Stimulated activated effector memory CD8-positive, alpha-beta T cell treated with anti-CD3 and anti-CD28 coated beads, Interleukin-12 subunit alpha, Interleukin-12 subunit beta, amount 100 ng/mL, for 72 hours (primary cell): ENCODE data around the gene RALB.

Experiments
- ATAC-seq: fragments of 150-1000 bp; cut with Tn5 transposase; 2 replicates; pipeline ENCODE4 v1.10.0; 2021
- DNase-seq, 2 donors: peaks; one replicate each; pipeline ENCODE4 v3.0.0; 2021 to 2022; ENCODE audit warnings: low spot score in 2 of 2
- H3K27ac Mint-ChIP-seq: one replicate; pipeline ENCODE4 v1.8.0; 2022; ENCODE audit warnings: mild to moderate bottlenecking, mixed read lengths
- H3K36me3 Mint-ChIP-seq: one replicate; pipeline ENCODE4 v1.8.0; 2022; ENCODE audit warnings: mild to moderate bottlenecking, mixed read lengths
- H3K4me1 Mint-ChIP-seq: one replicate; pipeline ENCODE4 v1.8.0; 2022; ENCODE audit warnings: mixed read lengths
- H3K4me3 Mint-ChIP-seq: one replicate; pipeline ENCODE4 v1.8.0; 2022; ENCODE audit warnings: mild to moderate bottlenecking, mixed read lengths
- H3K9me3 Mint-ChIP-seq: one replicate; pipeline ENCODE4 v1.8.0; 2022; ENCODE audit warnings: mixed read lengths

Gene RALB

DNA sequence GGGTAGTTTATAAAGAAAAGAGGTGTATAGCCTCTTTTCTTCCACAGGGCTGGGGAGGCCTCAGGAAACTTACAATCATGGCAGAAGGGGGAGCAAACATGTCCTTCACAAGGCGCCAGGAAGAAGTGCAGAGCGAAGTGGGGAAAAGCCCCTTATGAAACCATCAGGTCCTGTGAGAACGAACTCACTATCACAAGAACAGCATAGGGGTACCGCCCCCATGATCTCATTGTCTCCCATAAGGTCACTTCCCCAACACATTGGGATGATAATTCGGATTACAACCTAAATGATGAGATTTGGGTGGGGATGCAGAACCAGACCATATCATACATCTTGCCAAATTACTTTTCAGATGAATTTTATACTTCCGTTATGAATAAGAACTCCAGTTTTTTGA is 32.4 kb downstream of the RALB start:
- H3K36me3 Mint-ChIP-seq = peaks cover 60% of the 10 kb centered on the region
- ATAC-seq = no peak
- no peak overlapping the region for H3K4me3 Mint-ChIP-seq
- no peak overlapping the region for H3K27ac Mint-ChIP-seq
- no peaks in the 10 kb centered on the region for H3K9me3 Mint-ChIP-seq
- H3K4me1 Mint-ChIP-seq = peaks cover 22% of the 10 kb centered on the region
- no peak for DNase-seq

DNA sequence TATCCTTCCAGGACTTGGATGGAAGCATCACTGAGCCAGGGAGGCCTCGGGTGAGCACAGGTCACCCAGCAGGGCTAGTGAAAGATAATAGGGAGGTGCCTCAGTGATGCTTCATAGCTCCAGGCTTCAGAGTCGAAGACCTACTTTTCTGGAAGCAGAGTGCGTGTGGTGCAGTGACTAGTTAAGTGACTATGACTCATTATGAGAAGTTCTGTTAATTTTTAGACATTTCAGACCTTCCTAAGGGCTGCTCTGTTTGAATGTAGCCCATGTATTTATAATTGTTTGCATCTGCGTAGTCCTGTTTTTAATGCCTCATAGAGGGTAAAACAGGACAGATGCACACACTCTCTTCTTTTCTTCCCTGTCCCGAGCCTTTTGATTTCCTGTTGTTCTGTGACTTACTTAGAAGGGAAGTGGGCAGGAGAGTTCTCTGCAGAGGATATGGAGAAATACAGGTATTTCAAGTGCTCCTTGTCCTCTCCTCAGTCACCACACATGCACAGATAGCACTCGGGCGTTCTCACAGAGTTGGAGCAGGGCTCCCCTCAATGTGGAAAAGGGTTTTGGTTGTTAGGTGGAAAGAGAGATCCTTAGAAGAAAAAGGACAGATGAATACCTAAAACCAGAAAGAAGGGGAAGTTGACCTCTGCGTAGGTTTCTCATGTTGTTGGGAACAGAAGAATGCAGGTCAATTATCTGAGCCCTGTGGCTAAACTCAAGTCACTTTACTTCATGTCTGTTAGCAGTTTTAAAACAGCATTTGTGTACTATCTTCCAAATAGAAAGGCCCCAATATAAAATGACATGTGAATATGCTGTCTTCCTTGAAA is 34.7 kb downstream of the RALB start:
- Mint-ChIP-seq H3K9me3 (no peaks in the 10 kb centered on the region), H3K4me3 (peak overlapping the region; percentile 57), H3K4me1 (peaks cover 31% of the 10 kb centered on the region), H3K27ac (peak overlapping the region; percentile 91), H3K36me3 (peaks cover 71% of the 10 kb centered on the region)
- peak; percentile 9 to 69 for DNase-seq
- ATAC-seq = peak; percentile 100

DNA sequence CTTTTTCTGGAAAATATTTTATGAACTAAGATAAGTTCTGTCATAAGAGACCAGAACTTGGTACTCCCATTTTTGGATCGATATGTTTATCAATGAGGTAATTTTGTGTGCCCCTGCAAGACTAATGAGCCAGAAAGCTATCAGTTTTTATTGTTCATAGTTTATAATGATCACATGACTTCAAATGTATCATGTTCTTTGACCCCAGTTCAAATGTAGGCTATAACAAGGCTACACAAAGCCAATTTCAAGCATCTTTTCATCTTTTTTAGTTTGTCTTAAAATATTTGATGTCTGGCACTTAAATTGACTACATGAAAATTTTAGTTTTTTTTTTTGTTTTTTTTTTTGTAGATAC is 35.3 kb downstream of the RALB start:
- Mint-ChIP-seq H3K36me3 (peaks cover 77% of the 10 kb centered on the region), H3K4me1 (peaks cover 31% of the 10 kb centered on the region), H3K27ac (peak overlapping the region; percentile 91), H3K9me3 (no peaks in the 10 kb centered on the region), H3K4me3 (peak overlapping the region; percentile 57)
- DNase-seq (no peak), ATAC-seq (no peak)

DNA sequence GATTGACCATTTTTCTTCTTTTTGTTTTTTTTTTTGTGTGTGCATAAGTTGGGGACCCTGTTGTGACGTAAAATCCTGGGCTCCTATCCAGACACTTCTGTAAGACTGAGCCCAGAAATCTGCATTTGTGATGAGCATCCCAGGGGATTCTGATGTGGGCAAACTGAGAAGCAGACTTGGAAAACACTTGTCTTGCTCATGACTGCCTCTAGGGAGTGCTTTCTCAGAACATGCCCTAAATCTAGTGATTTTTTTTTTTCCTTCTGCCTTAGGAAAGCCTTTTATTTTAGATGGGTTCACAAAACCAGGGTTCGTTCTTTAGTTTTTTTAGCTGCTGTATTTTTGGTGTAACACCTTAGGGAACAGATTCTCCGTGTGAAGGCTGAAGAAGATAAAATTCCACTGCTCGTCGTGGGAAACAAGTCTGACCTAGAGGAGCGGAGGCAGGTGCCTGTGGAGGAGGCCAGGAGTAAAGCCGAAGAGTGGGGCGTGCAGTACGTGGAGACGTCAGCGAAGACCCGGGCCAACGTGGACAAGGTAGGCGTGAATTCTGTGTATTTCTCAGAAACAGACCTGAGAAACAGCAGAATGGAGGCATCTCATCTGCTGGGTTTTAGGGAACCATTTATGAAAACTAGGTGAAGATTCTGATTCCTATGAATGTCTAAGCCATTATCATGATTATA is 36.7 kb downstream of the RALB start:
- Mint-ChIP-seq H3K27ac (no peak overlapping the region), H3K4me3 (no peak overlapping the region), H3K9me3 (no peaks in the 10 kb centered on the region), H3K36me3 (peaks cover 82% of the 10 kb centered on the region), H3K4me1 (peaks cover 31% of the 10 kb centered on the region)
- ATAC-seq (no peak), DNase-seq (no peak)

DNA sequence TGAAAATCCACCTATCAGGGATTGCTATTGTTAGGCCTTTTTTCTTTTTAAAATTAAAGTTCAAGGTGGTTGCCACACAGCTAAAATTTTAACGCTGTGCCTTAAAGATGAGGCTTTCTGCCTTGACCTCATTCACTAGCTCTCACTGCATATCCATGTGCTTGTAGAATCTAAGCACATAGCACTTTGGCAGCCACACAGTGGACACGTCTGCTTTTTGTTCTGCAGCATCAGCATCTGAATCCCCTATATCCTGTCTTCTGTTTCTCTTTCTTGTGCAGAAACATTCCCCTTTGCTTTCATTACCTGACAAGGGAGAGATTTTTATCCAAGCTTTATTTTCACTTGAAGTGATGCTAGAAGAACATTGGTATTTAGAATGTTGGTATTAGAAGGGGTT is 38.1 kb downstream of the RALB start:
- H3K36me3 Mint-ChIP-seq = peaks cover 91% of the 10 kb centered on the region
- H3K4me1 Mint-ChIP-seq = peaks cover 31% of the 10 kb centered on the region
- DNase-seq (no peak), ATAC-seq (no peak)
- no peaks in the 10 kb centered on the region for H3K9me3 Mint-ChIP-seq
- no peak overlapping the region for H3K27ac Mint-ChIP-seq
- H3K4me3 Mint-ChIP-seq = no peak overlapping the region

DNA sequence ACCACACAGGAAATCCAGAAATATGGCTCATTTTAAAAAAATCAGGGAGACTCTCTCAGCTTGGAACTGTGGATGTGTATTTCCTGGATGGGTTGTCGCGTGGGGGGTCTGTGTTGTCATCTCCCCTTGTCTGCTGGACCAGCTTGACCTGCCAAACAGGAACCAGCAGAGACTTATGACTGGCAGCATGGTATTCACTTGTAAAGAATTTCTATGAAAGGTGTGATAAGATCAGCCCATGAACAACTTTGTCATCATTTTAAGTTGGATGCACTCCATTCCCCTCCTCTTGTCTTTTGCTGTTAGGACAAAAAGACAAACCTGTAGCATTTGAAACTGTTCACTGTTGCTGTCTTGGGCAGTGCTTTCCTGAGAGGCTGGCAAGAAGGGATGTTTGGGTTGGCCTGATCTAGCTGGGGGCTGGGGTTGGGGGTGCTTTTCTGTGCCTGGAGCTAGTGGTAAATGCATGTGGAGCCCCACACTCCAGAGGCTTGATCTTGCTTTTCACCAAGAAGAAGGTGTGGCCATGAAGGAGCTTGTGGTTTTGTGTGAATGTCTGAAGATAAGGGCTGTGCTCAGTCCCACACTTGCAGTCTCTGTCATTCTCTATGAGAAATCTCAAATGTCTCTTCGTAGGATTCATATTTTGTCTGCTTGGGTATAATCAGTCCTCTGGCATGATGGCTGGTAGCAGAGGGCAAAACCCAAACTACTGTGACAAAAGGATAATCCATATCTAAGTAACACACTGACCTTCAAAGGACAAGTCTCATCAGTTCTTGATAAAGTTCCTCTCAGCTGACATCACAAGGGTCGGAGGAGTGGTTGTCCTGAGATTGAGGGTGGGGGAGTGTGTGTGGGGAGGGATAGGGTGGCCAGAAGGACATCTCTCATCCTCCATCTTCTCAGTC is 39.0 kb downstream of the RALB start:
- Mint-ChIP-seq H3K9me3 (no peaks in the 10 kb centered on the region), H3K27ac (peak overlapping the region; percentile 29), H3K4me3 (no peak overlapping the region), H3K4me1 (peaks cover 27% of the 10 kb centered on the region), H3K36me3 (peaks cover 93% of the 10 kb centered on the region)
- ATAC-seq = no peak
- DNase-seq = no peak

DNA sequence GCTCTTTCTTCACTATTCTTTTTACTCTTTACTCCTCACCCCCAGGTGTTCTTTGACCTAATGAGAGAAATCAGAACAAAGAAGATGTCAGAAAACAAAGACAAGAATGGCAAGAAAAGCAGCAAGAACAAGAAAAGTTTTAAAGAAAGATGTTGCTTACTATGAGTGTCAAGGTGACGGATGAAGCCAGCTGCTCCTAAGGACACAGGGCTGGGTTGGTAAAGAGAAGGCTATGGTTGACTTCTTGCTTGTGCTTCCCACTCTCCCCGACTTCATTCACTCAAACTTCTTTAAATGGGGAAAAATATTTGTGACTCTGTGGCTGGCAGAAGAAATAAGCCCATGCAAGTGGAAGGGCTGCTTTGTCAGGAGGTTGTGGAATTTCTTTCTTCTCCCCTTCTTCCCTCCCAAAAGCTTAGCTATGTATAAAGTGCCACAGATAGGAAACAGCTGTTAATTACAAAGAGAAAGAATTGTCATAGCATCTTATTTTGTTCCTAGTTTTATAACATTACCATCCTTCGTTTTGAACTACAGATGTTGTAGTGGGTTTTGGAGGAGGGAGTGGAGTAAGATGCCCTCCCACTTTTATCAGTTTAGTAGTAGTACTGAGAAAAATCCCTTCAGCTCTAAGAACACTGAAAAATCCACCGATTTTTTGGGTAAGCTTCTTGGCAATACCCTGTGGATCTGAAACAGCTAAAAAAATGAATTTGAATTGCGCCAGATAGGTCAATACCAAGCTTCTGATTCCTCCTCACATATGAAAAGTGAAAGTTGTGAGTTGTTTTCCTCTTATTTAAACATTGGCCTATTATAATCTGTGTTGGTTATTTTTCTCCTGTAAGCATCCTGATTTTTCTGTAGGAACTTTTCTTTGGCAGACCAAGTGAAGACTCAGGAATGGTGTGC is 40.7 kb downstream of the RALB start:
- Mint-ChIP-seq H3K27ac (no peak overlapping the region), H3K4me3 (no peak overlapping the region), H3K9me3 (no peaks in the 10 kb centered on the region), H3K36me3 (peaks cover 93% of the 10 kb centered on the region), H3K4me1 (peaks cover 20% of the 10 kb centered on the region)
- DNase-seq (no peak), ATAC-seq (no peak)

DNA sequence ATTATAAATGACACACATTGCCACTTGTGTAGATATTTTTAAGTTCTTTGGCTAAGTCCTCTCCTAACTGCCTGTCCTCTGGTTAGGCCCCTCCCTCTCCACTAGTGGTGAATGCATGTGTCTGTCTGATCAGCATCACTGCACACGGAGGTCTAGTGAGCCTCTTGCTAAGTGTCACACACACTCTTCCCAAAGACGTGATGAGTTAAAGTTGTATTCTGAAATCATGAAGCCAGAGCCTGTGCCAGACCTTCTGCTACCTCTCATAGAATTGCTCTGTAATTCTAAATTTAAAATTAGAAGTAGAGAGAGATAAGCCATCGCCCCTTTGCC is 41.3 kb downstream of the RALB start:
- Mint-ChIP-seq H3K9me3 (no peaks in the 10 kb centered on the region), H3K27ac (no peak overlapping the region), H3K36me3 (peaks cover 88% of the 10 kb centered on the region), H3K4me1 (peaks cover 18% of the 10 kb centered on the region), H3K4me3 (no peak overlapping the region)
- ATAC-seq = no peak
- no peak for DNase-seq

DNA sequence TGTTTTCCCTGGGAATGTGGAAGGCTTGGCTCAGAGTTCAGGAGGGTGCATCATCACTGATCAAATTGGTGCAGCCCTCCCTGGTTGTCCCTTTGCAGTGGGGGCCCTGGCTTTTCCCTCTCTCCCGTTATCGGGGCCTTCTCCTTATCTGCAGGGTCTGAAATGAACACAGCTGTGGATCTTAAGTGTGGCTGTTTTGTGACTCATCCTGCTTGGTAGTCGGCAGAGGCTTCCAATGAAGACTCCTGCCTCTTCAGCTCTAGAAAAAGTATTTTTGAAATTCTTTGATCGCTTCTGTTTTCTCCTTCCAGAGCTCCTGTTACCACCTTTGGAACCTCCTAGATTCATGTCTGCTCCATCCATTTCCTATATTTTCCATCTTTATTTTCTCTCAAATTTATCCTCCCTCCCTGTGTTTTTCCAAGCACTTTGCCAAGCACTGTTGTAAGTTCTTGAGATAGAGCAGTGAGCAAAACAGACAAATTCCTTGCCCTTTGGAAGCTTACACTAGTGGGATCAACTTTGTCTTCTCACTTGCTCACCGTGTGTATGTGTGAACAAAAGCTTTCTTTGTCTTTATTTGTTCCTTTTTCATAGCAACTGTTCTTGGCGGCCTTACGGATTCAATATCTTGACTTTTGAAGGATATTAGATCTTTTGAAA is 45.7 kb downstream of the RALB start:
- no peak for DNase-seq
- no peak for ATAC-seq
- no peak overlapping the region for H3K27ac Mint-ChIP-seq
- H3K36me3 Mint-ChIP-seq = peaks cover 51% of the 10 kb centered on the region
- no peaks in the 10 kb centered on the region for H3K9me3 Mint-ChIP-seq
- H3K4me1 Mint-ChIP-seq = peaks cover 12% of the 10 kb centered on the region
- H3K4me3 Mint-ChIP-seq = no peak overlapping the region

DNA sequence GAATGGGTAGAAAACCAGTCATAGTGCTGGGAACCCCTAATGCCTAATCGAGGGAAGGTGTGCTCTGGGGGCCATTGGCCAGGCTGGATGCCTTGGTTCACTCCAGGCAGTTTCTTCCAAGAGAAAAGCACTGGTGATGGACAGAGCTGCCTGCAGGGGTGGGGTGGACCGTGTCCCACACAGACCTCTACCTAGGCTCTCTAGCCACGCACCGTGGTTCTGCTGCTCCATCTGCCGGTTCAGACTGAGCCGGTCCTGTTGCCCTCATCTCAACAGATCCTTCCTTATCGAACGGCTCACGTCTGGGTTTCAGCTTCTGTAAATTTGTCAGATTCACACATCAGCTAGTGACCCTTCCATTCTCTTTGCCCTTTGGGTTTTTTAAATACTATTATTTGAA is 46.4 kb downstream of the RALB start:
- DNase-seq (no peak), ATAC-seq (no peak)
- Mint-ChIP-seq H3K4me3 (no peak overlapping the region), H3K4me1 (peaks cover 12% of the 10 kb centered on the region), H3K9me3 (no peaks in the 10 kb centered on the region), H3K27ac (no peak overlapping the region), H3K36me3 (peaks cover 50% of the 10 kb centered on the region)

DNA sequence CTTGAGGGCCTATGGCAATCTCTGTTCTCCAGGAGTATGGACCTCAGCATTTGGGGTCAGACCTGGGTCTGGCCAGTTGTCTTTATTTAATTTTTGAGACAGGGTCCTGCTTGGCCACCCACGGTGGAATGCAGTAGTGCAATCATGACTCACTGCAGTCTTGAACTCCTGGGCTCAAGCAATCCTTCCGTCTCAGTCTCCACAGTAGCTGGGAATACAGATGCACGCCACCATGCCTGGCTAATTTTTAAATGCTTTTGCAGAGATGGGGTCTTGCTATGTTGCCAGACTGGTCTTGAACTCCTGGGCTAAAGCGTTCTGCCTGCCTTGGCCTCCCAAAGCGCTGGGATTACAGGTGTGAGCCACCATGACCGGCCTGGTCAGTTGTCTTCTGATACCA is 46.9 kb downstream of the RALB start:
- H3K27ac Mint-ChIP-seq = no peak overlapping the region

DNA sequence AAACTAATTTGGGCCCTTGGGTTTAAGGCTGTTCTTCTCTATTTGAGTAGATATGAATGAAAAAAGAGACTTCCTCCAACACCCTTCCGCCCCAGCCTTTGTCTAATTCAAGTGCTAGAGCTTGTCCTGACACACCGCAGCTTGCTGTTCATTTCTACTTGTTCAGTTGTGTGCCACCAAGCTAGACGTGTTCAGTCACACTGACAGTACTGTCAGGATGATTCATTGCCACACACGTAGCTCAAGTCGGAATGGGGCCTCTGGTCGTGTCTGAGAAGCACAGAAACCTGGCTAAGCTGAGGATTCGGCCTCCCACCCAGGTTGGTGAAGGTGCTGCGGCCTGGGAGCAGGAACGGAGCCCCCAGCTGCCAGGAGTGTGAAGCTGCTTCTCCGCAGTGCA is 47.7 kb downstream of the RALB start:
- ATAC-seq = no peak

More for the DNA sequence above, 46.9 kb downstream of the RALB start:
- ATAC-seq (no peak), DNase-seq (no peak)
- Mint-ChIP-seq H3K4me3 (no peak overlapping the region), H3K4me1 (peaks cover 12% of the 10 kb centered on the region), H3K9me3 (no peaks in the 10 kb centered on the region), H3K36me3 (peaks cover 44% of the 10 kb centered on the region)

DNA sequence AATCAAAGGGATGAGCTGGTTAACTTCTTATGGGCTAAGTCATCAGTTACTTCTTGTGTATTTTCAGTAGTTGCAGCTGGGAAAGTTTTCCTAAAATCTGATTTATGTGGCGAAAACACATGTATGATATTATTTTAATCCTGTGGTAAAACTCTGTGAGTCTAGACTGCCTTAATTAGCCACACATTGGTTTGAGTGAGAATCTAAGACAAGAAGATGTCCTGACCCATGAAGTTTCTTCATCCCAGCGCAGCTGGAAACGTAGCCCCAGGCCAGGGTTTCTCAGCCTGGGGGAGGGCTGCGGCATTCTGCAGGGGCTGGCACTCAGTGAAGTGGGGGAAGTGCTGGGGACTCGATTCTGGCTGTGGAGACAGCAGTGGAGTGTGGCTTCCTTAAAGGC is 48.6 kb downstream of the RALB start:
- Mint-ChIP-seq H3K9me3 (no peaks in the 10 kb centered on the region), H3K27ac (no peak overlapping the region), H3K4me3 (no peak overlapping the region), H3K36me3 (peaks cover 29% of the 10 kb centered on the region), H3K4me1 (peaks cover 12% of the 10 kb centered on the region)
- DNase-seq = no peak
- no peak for ATAC-seq

More for the DNA sequence above, 47.7 kb downstream of the RALB start:
- H3K36me3 Mint-ChIP-seq = peaks cover 36% of the 10 kb centered on the region
- H3K27ac Mint-ChIP-seq = no peak overlapping the region
- H3K4me3 Mint-ChIP-seq = no peak overlapping the region
- no peak for DNase-seq
- H3K4me1 Mint-ChIP-seq = peaks cover 12% of the 10 kb centered on the region
- no peaks in the 10 kb centered on the region for H3K9me3 Mint-ChIP-seq

DNA sequence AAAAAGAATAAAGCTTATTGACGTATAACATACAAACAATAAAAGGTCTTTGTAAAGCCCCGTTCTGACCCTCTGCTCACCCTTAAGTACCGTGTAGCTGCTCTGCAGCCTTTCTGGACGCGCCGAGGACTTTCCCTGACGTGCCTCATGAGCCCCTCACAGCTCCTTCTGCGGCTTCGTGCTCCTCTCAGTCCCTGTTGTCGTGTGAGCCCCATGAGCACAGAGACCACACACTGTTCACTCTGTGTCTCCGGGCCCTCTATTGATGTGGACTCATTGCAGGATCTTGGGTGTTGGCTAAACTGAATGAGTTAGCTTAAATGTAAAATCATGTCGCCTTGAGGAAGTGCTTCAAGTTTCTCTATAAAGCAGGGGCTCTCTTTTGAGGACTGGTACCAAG is 49.6 kb downstream of the RALB start:
- H3K4me3 Mint-ChIP-seq = no peak overlapping the region
- ATAC-seq (no peak), DNase-seq (no peak)
- H3K9me3 Mint-ChIP-seq = no peaks in the 10 kb centered on the region
- H3K4me1 Mint-ChIP-seq = peaks cover 10% of the 10 kb centered on the region
- no peak overlapping the region for H3K27ac Mint-ChIP-seq
- H3K36me3 Mint-ChIP-seq = peaks cover 20% of the 10 kb centered on the region
